K562 (cell line): ENCODE results near the gene THEMIS. TPM values are rescaled to one million over a fixed set of nuclear protein-coding genes. Genes with fewer than 3 reads are reported as not detected.

ENCODE experiments used
- polyA plus RNA-seq, 8 experiments: library from polyadenylated mRNA; depleted of rRNA in 4 of 8; stranded (reverse) in 5 of 8; unstranded in 3 of 8; fragments of >200 nt; fragmentation: Nextera tagmentation in 2 of 8; fragmentation: Illumina TruSeq in 1 of 8; extraction: Ambion mirVana in 2 of 8; extraction: Trizol in 1 of 8; gene quantifications; 2 replicates each; pipeline versions ENCODE4 v1.2.1 to v1.2.3, GENCODE V29; 2011 to 2014; ENCODE audit warnings: inconsistent platforms in 1 of 8, missing spikeins in 1 of 8
- small RNA-seq: library from RNA; depleted of rRNA; stranded (forward); fragments of <200 nt; gene quantifications from one replicate; pipeline ENCODE3, GENCODE V24; 2014
- total RNA-seq, 7 experiments: library from RNA; depleted of rRNA in 6 of 7; stranded (reverse); fragments of >200 nt in 6 of 7; fragmentation: Illumina TruSeq in 2 of 7; extraction: Trizol in 2 of 7; gene quantifications; 2 replicates each; pipeline versions ENCODE4 v1.2.1 to v1.2.3, GENCODE V29; 2011 to 2021; ENCODE audit warnings: low replicate concordance in 1 of 7

Gene THEMIS
- total and polyA plus RNA-seq, 9 of the 15 experiments (the other 6 are each of a cell fraction or from before 2014, with no cell fraction given), result 0.09 TPM; not detected in 8

Small RNA genes within 50 kb of the gene (small RNA-seq; reads per million reads assigned to genes)
- gene MRPS17P5, result not detected
